MM.1S (cell line): ENCODE data around the gene AUTS2.

Experiments
- DNase-seq: peaks from one replicate; pipeline ENCODE4 v3.0.0-alpha.2; 2015
- H2AFZ ChIP-seq: fragments of 300-600 bp; sonication (generic); 2 replicates; pipeline ENCODE4 v1.6.0; 2016; ENCODE audit warnings: antibody characterized with exemption, low read length
- H3F3A ChIP-seq: fragments of 300-600 bp; sonication (generic); 2 replicates; pipeline ENCODE4 v1.6.1; 2016; ENCODE audit warnings: mild to moderate bottlenecking, antibody characterized with exemption, low read length, moderate library complexity, mixed read lengths; ENCODE audit not compliant: insufficient read depth
- H3K27ac ChIP-seq: fragments of 300-600 bp; sonication (generic); 2 replicates; pipeline ENCODE4 v1.5.1; 2016; ENCODE audit warnings: mild to moderate bottlenecking, low read length
- H3K27me3 ChIP-seq: fragments of 300-600 bp; sonication (generic); replicated peaks from 2 replicates; pipeline ENCODE4 v1.6.0; 2016; ENCODE audit warnings: low read length; ENCODE audit not compliant: insufficient read depth
- H3K36me3 ChIP-seq: fragments of 300-600 bp; sonication (generic); replicated peaks from 2 replicates; pipeline ENCODE4 v1.6.1; 2016; ENCODE audit warnings: mild to moderate bottlenecking, low read length, mixed read lengths; ENCODE audit not compliant: insufficient read depth
- H3K4me1 ChIP-seq: fragments of 300-600 bp; sonication (generic); 2 replicates; pipeline ENCODE4 v1.6.1; 2016; ENCODE audit warnings: low read length, mixed read lengths
- H3K4me2 ChIP-seq: fragments of 300-600 bp; sonication (generic); 2 replicates; pipeline ENCODE4 v1.6.0; 2016; ENCODE audit warnings: low read depth, low read length
- H3K4me3 ChIP-seq: fragments of 300-600 bp; sonication (generic); 2 replicates; pipeline ENCODE4 v1.5.1; 2016; ENCODE audit warnings: low read length, mixed read lengths
- H3K79me2 ChIP-seq: fragments of 300-600 bp; sonication (generic); 2 replicates; pipeline ENCODE4 v1.6.1; 2016; ENCODE audit warnings: mixed run types, low read length, mixed read lengths
- H3K9ac ChIP-seq: fragments of 300-600 bp; sonication (generic); 2 replicates; pipeline ENCODE4 v1.6.1; 2016; ENCODE audit warnings: low read length, mixed read lengths
- H3K9me2 ChIP-seq: fragments of 300-600 bp; sonication (generic); replicated peaks from 2 replicates; pipeline ENCODE4 v1.6.1; 2016; ENCODE audit warnings: mild to moderate bottlenecking, low read length, mixed read lengths; ENCODE audit not compliant: insufficient read depth
- H3K9me3 ChIP-seq: fragments of 300-600 bp; sonication (generic); replicated peaks from 2 replicates; pipeline ENCODE4 v1.6.1; 2016; ENCODE audit warnings: mild to moderate bottlenecking, low read length, mixed read lengths; ENCODE audit not compliant: insufficient read depth
- H4K20me1 ChIP-seq: fragments of 300-600 bp; sonication (generic); 2 replicates; pipeline ENCODE4 v1.6.1; 2016; ENCODE audit warnings: mild to moderate bottlenecking, low read length, moderate library complexity, mixed read lengths; ENCODE audit not compliant: insufficient read depth
- EZH2 ChIP-seq: fragments of 300-600 bp; sonication (generic); optimal IDR thresholded peaks from 2 replicates; pipeline ENCODE3; 2017; ENCODE audit warnings: low read depth, mild to moderate bottlenecking, antibody characterized with exemption, low read length, mixed read lengths
- EZH2phosphoT487 ChIP-seq: fragments of 300-600 bp; sonication (generic); IDR thresholded peaks from 2 replicates; pipeline ENCODE4 v1.6.1; 2018; ENCODE audit warnings: antibody characterized with exemption, low read length
- TF ChIP-seq, protein P1 (sequence below): fragments of 300-600 bp; sonication (generic); IDR thresholded peaks from 2 replicates; pipeline ENCODE4 v1.5.1; 2016; ENCODE audit warnings: antibody characterized with exemption, low read length, mixed read lengths

The AUTS2 gene

DNA sequence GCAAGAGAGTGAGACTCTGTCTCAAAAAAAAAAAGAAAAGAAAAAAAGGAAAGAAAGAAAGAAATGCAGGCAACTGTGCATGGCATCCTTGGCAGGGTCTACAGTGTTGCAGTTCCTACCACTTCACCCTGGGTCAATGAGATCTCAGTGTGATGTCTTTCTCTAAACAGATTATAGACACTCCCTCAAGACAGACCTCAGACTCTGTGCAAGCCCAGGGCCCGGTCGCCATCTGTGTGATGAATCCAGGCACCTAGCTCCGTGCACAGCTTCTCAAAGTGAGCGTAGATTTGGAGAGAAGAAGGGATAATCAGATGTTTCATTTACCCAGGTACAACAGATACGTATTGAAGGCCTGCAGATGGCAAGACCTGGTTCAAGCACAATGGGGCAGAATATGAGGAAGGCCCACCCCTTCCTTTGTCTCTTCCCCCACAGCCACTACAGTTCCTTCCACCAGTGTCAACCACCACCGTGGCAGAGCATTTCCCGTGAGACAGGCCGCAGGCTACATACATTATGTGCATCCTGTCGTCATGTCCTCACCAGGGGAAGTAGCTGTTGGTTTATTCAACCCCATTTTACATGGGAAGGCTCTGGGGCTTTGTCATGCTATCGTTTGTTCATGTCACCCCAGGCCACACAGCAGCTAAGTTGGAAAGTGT, 1062.0 kb downstream of the AUTS2 start:
- no peak for DNase-seq
- H3K9ac ChIP-seq: no peak overlapping the region
- H3K79me2 ChIP-seq: no peaks in the 10 kb centered on the region
- H4K20me1 ChIP-seq: no peaks in the 10 kb centered on the region
- no peaks in the 10 kb centered on the region for H3K4me1 ChIP-seq
- H2AFZ ChIP-seq: no peak overlapping the region
- H3K4me3 ChIP-seq: no peak overlapping the region
- no peaks in the 10 kb centered on the region for H3F3A ChIP-seq
- no peaks in the 10 kb centered on the region for H3K9me2 ChIP-seq
- no peaks in the 10 kb centered on the region for H3K27me3 ChIP-seq
- H3K36me3 ChIP-seq: no peaks in the 10 kb centered on the region
- no peak overlapping the region for H3K27ac ChIP-seq
- H3K9me3 ChIP-seq: no peaks in the 10 kb centered on the region
- TF ChIP-seq EZH2: no peak
- H3K4me2 ChIP-seq: no peak overlapping the region

DNA sequence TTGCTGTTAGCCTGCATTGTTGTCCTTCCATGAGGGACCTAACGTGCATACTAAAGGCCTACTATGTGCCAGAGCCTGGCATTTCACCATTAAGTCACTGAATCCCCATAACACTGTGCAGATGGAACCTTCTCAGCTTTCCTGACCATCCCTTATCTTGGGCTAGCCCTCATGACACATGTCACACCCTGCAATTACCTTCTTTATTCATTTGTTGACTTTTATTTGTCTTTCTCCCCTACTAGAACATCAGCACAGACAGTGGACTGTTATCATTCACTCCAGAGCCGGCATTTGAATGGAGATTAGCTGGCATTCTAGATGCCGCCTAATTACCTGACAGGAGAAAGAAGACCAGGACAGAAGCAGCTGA, 1062.5 kb downstream of the AUTS2 start:
- no peak overlapping the region for H3K4me3 ChIP-seq
- no peak for TF ChIP-seq EZH2
- no peak for TF ChIP-seq EZH2phosphoT487
- TF ChIP-seq, protein P1, sequence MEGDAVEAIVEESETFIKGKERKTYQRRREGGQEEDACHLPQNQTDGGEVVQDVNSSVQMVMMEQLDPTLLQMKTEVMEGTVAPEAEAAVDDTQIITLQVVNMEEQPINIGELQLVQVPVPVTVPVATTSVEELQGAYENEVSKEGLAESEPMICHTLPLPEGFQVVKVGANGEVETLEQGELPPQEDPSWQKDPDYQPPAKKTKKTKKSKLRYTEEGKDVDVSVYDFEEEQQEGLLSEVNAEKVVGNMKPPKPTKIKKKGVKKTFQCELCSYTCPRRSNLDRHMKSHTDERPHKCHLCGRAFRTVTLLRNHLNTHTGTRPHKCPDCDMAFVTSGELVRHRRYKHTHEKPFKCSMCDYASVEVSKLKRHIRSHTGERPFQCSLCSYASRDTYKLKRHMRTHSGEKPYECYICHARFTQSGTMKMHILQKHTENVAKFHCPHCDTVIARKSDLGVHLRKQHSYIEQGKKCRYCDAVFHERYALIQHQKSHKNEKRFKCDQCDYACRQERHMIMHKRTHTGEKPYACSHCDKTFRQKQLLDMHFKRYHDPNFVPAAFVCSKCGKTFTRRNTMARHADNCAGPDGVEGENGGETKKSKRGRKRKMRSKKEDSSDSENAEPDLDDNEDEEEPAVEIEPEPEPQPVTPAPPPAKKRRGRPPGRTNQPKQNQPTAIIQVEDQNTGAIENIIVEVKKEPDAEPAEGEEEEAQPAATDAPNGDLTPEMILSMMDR: no peak
- H3K9ac ChIP-seq: no peak overlapping the region
- no peak overlapping the region for H3K4me2 ChIP-seq
- H4K20me1 ChIP-seq: no peaks in the 10 kb centered on the region
- no peak overlapping the region for H2AFZ ChIP-seq
- H3K27ac ChIP-seq: no peak overlapping the region
- H3K27me3 ChIP-seq: no peaks in the 10 kb centered on the region
- no peaks in the 10 kb centered on the region for H3K4me1 ChIP-seq
- no peak for DNase-seq
- no peaks in the 10 kb centered on the region for H3K36me3 ChIP-seq
- H3K9me2 ChIP-seq: no peaks in the 10 kb centered on the region
- H3K9me3 ChIP-seq: no peaks in the 10 kb centered on the region
- H3K79me2 ChIP-seq: no peaks in the 10 kb centered on the region
- H3F3A ChIP-seq: no peaks in the 10 kb centered on the region

GRCh38 chr7:70663680-70664079, 1065.4 kb downstream of the AUTS2 start:
- H2AFZ ChIP-seq: no peak overlapping the region
- H3K4me1 ChIP-seq: no peaks in the 10 kb centered on the region
- H3K36me3 ChIP-seq: no peaks in the 10 kb centered on the region
- no peaks in the 10 kb centered on the region for H3K79me2 ChIP-seq
- no peak overlapping the region for H3K4me3 ChIP-seq
- H3K9me3 ChIP-seq: no peaks in the 10 kb centered on the region
- no peak overlapping the region for H3K27ac ChIP-seq
- DNase-seq: no peak
- H3K27me3 ChIP-seq: no peaks in the 10 kb centered on the region
- H3K4me2 ChIP-seq: no peak overlapping the region
- H3F3A ChIP-seq: no peaks in the 10 kb centered on the region
- TF ChIP-seq, protein P1: no peak
- TF ChIP-seq EZH2phosphoT487: no peak
- no peak for TF ChIP-seq EZH2
- no peak overlapping the region for H3K9ac ChIP-seq
- no peaks in the 10 kb centered on the region for H4K20me1 ChIP-seq
- no peaks in the 10 kb centered on the region for H3K9me2 ChIP-seq

GRCh38 chr7:70665997-70666396, 1067.7 kb downstream of the AUTS2 start:
- no peaks in the 10 kb centered on the region for H3K9me2 ChIP-seq
- H3K79me2 ChIP-seq: no peaks in the 10 kb centered on the region
- no peak overlapping the region for H3K27ac ChIP-seq
- H3K9ac ChIP-seq: no peak overlapping the region
- no peaks in the 10 kb centered on the region for H4K20me1 ChIP-seq
- H3K27me3 ChIP-seq: no peaks in the 10 kb centered on the region
- no peak overlapping the region for H3K4me3 ChIP-seq
- no peaks in the 10 kb centered on the region for H3K36me3 ChIP-seq
- TF ChIP-seq, protein P1: no peak
- TF ChIP-seq EZH2phosphoT487 (no peak), EZH2 (no peak)
- H3K4me2 ChIP-seq: no peak overlapping the region
- no peak for DNase-seq
- H3F3A ChIP-seq: no peaks in the 10 kb centered on the region
- no peaks in the 10 kb centered on the region for H3K9me3 ChIP-seq
- H3K4me1 ChIP-seq: no peaks in the 10 kb centered on the region; the same call in 1 of the 2 replicates
- no peak overlapping the region for H2AFZ ChIP-seq
